ENCODE results near the gene IRF1.
"Not testable (repeated sequence)": the region's sequence is repeated elsewhere in the genome, so short reads cannot be mapped to it uniquely, and the experiment has no call there.

Gene IRF1

GRCh38 chr5:132485641-132486317 lies 4.8 kb downstream of the IRF1 start:
- DNase-seq: no peak

GRCh38 chr5:132484876-132485640 lies 5.5 kb downstream of the IRF1 start:
- not testable (repeated sequence) for DNase-seq

GRCh38 chr5:132484391-132484725 lies 6.2 kb downstream of the IRF1 start:
- no peak for DNase-seq

- DNase-seq: no peak
Measured at GRCh38 chr5:132483661-132484390, 6.7 kb downstream of the IRF1 start.

GRCh38 chr5:132483101-132483500 lies 7.5 kb downstream of the IRF1 start:
- no peak for DNase-seq

DNA sequence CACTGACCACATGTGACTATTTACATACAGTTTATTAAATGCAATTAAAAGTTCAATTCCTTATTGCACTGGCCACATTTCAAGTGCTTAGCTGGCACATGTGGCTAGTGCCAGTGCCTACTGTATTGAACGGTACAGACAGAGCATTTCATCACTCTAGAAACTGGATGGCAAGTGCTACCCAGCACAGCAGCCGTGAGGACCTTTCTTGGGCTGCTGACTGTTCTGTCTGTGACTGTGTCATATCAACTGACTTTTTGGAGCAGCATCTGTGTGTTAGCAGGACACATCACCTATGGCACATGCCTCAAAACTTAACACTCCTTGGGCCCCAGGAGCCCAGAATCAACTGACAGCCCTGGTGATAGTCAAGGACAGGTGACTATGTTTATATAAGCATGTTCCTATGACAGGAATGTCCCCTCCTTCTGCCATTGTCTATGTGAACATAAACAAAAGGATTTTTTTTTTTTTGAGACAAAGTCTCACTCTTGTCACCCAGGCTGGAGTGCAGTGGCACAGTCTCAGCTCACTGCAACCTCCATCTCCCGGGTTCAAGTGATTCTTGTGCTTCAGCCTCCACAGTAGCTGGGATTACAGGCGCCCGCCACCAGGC lies 8.9 kb downstream of the IRF1 start:
- no peak for DNase-seq

GRCh38 chr5:132480893-132481595 lies 9.5 kb downstream of the IRF1 start:
- DNase-seq: no peak

DNA sequence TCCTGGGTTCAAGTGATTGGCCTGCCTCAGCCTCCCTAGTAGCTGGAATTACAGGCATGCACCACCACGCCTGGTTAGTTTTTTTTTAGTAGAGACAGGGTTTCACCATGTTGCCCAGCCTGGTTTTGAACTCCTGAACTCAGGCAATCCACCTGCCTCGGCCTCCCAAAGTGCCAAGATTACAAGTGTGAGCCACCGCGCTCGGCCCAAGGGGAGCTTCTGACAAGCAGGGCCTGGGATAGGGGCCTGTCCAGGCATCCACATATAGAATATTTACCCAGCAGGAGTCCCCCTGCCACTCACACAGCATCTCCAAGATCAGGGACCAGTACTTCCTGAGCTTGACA lies 10.1 kb downstream of the IRF1 start:
- no peak for DNase-seq

- no peak for DNase-seq
Measured at GRCh38 chr5:132480042-132480441, 10.5 kb downstream of the IRF1 start.

DNA sequence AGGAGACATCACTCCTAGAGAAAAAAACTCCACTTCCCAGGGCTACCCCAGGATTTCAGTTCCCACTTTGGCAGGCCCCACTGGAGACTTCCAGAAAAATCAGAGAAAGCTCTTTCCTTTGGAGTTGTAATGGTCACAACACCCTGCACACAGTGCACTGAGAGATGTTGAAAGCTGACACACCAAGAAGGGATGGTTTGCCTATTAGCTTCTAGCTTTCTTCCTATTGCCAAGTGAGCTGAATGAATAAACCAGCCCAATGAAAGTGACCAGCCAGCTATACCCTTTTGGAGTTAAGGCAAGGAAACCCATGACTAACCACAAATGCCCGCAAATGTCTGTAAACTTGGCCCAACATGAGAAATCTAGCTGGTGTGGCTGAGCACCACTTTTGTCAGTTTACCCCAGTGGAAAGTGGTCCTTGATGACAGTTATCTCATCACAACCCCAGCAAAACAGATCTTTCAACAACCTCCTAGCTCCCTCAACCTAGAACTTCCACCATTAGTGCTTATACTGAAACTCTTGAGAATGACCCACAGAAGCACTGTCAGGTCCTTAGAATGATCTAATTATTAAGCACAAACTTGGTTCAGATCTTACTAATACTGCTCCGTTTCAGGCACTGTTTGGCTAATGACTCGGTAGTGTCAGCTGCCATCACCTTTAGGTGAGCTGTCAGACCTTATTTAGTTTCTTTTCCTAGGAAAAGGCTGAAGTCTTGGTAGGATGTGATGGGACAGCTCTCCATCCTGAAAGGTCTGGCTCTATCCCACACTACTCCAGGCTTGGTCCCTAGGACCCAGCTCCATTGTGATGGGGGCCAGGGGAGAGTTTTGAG lies 11.2 kb downstream of the IRF1 start:
- DNase-seq: no peak

- no peak for DNase-seq
Measured at GRCh38 chr5:132478366-132478871, 12.2 kb downstream of the IRF1 start.

GRCh38 chr5:132477784-132478365 lies 12.7 kb downstream of the IRF1 start:
- no peak for DNase-seq

DNA sequence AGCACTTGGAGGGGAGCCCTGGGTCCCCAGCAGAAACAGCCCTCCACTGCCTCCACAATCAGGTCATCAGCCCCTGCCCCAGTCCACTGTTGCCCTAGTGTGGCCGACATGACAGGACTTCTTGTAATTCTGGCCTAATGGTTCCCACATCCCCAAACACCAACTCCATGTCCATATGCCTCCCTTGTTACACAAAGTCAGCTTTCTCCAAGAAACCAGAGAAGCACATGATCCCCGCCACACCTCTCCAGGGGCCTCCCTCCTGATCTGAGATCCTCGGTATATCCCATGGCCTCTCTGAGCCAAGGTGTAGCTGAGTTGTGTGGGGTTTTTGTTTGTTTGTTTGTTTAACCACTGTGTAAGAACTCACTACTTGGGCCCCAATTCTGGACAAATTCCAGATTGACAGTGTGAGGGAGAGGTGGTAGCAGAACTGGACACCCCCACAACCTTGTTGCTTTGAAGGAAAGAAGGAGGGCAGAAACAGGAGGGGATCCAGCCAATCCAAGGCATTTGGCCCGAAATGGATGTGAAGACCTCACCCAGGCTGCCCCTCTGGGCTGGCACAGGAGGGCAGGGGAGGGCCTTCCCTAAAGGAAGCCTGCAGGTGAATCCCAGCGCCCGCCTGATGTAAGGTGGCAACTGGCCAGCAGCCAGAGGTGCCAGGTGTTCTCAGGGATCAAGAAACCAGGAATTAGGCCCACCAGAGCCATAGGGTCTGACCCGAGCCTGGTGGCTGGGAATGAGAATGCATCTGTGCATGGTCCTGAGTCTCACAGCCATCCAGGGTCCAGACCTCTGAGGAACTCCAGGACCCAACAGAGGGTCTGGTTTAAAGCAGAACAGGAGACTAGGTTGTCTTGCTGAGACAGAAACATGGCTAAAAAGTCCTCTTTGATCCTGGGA lies 13.4 kb downstream of the IRF1 start:
- no peak for DNase-seq

- DNase-seq: no peak
Measured at GRCh38 chr5:132475987-132476875, 14.3 kb downstream of the IRF1 start.

DNA sequence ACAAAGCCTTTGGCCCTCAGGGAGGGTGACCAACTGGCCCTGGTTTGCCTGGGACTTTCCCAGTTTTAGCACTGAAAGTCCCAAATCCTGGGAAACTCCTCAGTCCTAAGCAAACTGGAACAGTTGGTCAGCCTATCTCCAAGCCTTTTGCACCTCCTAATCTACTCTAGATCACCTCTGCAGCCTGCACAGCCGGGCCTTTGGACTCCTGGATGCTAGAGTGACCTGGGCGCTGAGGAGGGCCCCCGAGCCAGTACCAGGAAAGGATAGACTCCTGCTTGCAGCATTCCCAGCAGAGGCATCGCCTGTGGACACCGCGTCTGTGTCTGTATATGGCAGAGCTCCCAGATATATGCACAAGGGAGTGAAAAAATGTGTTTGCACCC lies 15.1 kb downstream of the IRF1 start:
- DNase-seq: no peak

DNA sequence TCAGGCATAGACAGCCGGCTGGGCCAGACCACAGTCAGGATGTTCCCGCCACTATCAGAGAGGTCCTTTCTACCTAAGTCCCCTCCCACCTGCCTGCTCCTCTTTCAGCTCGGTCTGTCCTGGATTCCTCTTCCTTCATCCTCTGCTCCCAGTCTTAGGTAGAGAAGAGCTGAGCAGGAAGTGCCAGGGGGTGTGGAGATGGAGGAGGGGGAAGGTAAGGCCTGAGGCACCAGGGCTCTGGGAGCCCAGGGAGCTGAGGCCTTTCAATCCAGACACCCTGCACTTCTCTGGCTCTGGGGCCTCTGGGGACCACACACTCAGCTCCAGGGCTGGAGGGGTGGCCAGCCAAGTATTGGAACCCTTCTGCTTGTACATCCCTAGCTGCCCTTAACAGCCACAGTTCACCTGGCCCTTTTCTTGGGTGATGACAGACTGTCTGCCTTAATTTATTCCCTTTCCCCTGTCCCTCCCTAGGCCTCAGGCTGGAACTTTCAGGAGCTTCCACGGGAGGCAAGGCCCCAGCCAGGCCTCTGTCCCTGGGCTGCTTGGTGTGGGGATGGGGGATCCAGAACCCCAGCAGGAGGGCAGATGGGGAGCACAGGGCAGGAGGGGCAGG lies 15.6 kb downstream of the IRF1 start:
- DNase-seq: no peak

DNA sequence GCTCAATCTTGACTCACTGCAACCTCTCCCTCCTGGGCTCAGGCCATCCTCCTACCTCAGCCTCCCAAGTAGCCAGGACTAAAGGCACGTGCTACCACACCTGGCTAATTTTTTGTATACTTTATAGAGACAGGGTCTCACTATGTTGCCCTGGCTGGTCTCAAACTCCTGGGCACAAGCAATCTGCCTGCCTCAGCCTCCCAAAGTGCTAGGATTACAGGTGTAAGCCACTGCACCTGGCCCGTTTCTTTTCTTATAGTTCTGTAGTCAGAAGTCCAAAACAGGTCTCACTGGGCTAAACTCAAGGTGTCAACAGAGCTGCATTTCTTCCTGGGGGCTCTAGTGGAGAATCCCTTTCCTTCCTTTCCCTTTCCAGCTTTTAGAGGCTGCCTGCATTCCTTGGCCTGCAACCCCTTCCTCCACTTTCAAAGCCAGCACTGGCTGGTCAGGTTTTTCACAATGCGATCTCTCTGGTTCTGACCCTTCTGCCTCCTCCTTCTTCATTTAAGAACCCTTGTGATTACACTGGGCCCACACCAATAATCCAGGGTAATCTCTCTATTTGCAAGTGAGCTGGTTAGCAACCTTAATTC lies 16.3 kb downstream of the IRF1 start:
- no peak for DNase-seq

GRCh38 chr5:132473668-132474067 lies 16.9 kb downstream of the IRF1 start:
- DNase-seq: no peak
